ENCODE data around the gene PEAK1. TPM values are rescaled to one million over a fixed set of nuclear protein-coding genes. Genes with fewer than 3 reads are reported as not detected.

PEAK1 gene, protein sequence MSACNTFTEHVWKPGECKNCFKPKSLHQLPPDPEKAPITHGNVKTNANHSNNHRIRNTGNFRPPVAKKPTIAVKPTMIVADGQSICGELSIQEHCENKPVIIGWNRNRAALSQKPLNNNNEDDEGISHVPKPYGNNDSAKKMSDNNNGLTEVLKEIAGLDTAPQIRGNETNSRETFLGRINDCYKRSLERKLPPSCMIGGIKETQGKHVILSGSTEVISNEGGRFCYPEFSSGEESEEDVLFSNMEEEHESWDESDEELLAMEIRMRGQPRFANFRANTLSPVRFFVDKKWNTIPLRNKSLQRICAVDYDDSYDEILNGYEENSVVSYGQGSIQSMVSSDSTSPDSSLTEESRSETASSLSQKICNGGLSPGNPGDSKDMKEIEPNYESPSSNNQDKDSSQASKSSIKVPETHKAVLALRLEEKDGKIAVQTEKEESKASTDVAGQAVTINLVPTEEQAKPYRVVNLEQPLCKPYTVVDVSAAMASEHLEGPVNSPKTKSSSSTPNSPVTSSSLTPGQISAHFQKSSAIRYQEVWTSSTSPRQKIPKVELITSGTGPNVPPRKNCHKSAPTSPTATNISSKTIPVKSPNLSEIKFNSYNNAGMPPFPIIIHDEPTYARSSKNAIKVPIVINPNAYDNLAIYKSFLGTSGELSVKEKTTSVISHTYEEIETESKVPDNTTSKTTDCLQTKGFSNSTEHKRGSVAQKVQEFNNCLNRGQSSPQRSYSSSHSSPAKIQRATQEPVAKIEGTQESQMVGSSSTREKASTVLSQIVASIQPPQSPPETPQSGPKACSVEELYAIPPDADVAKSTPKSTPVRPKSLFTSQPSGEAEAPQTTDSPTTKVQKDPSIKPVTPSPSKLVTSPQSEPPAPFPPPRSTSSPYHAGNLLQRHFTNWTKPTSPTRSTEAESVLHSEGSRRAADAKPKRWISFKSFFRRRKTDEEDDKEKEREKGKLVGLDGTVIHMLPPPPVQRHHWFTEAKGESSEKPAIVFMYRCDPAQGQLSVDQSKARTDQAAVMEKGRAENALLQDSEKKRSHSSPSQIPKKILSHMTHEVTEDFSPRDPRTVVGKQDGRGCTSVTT (N-terminal part only)
- 83.6 and 102 TPM in 2 replicates for total RNA-seq

DNA sequence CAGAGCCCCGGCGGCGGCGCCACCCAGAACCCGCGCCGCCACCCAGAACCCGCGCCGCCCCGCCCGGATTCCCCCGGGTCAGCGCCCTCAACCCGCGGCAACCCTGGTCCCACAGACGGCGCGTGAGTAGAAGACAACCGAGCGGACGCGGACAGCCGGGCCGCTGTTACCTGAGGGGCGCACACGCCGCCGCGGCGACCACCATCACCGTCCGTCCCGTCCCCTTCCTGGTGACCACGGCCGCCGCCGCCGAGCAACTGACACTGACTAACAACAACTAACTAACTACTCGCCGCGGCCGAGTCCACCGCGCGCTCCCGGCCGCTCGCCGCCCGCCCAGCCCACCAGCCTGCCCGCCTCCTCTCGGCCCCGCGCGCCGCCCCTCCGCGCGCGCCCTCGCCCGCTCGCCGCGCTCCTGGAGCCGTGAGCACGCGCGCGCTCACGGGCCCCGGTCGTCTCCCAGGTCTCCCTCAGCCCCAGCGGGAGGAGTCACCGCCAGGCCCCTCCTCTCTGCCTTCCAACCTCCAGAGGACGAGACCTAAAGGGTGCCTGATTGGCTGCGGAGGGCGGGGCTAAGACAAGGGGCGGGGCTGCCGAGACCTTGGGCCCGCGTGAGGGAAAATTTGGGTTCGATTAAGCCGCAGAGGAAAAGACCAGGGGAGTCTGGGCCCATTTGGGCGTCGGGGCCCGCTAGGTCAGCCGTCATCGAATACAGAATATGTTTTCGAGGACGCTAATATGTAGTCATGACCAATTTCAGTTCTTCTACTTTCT, at the start of gene PEAK1:
PEAK1 (minus strand) TSS at position 269 of the 774 bp plus-strand sequence. CDS start 238,178 bp downstream, outside the sequence.

DNA sequence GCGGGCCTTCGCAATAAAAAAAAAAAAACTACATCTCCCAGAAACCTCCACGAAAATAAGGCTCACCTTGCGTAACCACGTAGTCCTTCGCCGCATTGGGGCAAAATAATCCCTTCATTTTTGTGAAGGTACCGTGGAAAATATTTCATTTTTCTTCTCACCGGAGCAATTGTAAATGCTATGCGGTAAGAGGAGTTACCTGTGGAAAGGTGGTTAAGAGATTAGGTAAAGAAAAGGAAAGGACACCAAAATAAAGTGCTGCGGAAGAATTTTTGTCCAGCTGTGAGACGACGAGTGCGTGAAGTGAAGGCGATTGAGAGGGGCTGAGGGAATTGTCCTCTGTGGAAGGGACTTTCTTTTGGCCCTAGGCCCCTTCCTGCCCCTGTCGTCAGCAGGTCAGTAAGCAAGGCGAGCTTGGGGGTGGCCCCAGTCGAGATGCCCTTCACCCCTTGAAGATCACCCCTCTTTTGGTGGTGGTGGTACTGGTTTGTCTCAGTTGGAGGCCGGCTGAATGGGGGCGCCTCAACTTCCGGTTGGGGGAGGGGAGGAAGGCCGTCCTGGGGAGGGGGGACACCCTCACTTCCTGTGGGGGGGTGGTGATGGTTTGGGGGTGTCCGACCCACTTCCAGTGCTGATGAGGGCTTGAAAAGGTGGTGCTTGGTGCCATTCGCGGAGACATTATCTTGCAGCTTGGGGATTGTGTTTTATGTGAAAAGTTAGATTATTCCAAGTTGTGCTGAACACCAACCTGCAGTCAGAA, 886 bp upstream of the PEAK1 start, which contains the start of gene HMG20A:
HMG20A (plus strand) TSS at position 279 of the 760 bp plus-strand sequence. CDS start 37,520 bp downstream, outside the sequence.

DNA sequence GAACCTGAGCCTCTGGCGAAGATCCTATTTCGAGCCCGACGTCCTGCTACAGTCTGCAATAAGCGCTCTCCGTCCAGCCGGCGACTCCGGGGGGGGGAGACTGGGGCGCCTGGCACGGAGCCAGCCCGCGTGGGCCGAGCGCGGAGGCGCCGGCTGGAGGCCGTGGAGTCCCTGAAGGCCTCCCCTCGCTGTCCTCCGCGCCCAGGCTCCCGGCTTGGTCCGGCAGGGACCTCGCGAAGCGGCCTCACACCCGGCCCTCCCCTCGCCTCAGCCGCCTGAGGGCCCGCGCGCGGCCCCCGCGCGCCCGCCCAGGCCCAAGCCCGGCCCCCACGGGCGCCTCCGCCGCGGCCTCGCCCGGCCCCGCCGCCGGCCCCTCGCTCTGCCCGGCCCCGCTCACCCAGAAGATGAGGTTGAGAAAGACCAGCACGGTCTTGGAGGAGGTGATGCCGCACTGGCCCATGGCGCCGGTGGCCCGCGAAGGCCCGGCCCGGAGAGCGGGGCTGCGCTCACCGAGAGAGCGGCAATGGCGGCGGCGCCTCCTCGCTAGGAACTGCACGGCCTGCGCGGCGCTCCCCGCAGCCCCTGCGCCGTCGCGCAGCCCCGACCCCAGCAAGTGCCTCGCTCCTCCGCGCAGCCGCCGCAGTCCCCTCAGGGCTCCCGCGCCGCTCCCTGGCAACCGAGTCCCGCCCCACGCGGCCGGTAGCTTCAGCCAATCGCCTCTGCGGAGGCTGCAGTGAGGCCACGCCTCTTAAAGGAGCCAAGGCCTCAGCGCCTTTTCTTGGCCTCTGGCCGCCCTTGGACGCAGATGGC, 349.2 kb downstream of the PEAK1 start, which contains the start of gene TSPAN3:
TSPAN3 (minus strand) TSS at position 615 of the 810 bp plus-strand sequence; CDS start at position 460, 155 bp downstream.

Other genes with a start within 250 kb of the PEAK1 start
- 33.9 and 34.9 TPM in 2 replicates for gene HMG20A, start 784 bp upstream of the PEAK1 start, total RNA-seq
- gene LINGO1, start 212.8 kb upstream of the PEAK1 start, total RNA-seq: not detected in 2 replicates

All from smooth muscle cell of trachea (primary cell).